H1 (cell line): ENCODE results near the gene OSM. TPM values are rescaled to one million over a fixed set of nuclear protein-coding genes. Genes with fewer than 3 reads are reported as not detected.

ENCODE experiments used
- CTCF ChIA-PET: fragments of 300-600 bp; sonication (Branson Sonifier 250); formaldehyde crosslinking; loops from one replicate; lab custom pipeline; 2021; ENCODE audit not compliant: partially characterized antibody; lab: Charles Lee
- POLR2A ChIA-PET: fragments of 300-600 bp; sonication (Branson Sonifier 250); formaldehyde crosslinking; loops from one replicate; lab custom pipeline; 2021; ENCODE audit warnings: inconsistent platforms; ENCODE audit not compliant: partially characterized antibody; lab: Charles Lee
- DNase-seq, 2 experiments: peaks; one replicate each; pipeline versions ENCODE4 v3.0.0 to v3.0.0-alpha.2; 2010 to 2022; ENCODE audit warnings: low spot score in 2 of 2, low read depth in 1 of 2, mixed read lengths in 1 of 2
- FAIRE-seq: peaks from 2 replicates; lab custom pipeline; 2011; peaks lifted over from hg19 to GRCh38; lab: Jason Lieb, UNC
- H2AFZ ChIP-seq: 2 replicates; pipeline ENCODE4 v1.8.1; 2012; ENCODE audit warnings: low read length, inconsistent platforms
- H2AK5ac ChIP-seq: 2 replicates; pipeline ENCODE4 v1.6.1; 2013; ENCODE audit warnings: low read depth, low read length
- H2BK120ac ChIP-seq: replicated peaks from 2 replicates; pipeline ENCODE3; 2013; ENCODE audit warnings: low read depth, low read length, inconsistent platforms
- H2BK12ac ChIP-seq: 2 replicates; pipeline ENCODE4 v1.6.1; 2013; ENCODE audit warnings: low read depth, low read length
- H2BK15ac ChIP-seq: 2 replicates; pipeline ENCODE4 v1.6.1; 2013; ENCODE audit warnings: low read length
- H2BK20ac ChIP-seq: 2 replicates; pipeline ENCODE4 v1.6.1; 2013; ENCODE audit warnings: low read length
- H2BK5ac ChIP-seq: 2 replicates; pipeline ENCODE4 v1.6.1; 2013; ENCODE audit warnings: low read depth, low read length
- H3K14ac ChIP-seq: 2 replicates; pipeline ENCODE4 v1.6.1; 2013; ENCODE audit warnings: inconsistent platforms; ENCODE audit not compliant: insufficient read length
- H3K18ac ChIP-seq: 2 replicates; pipeline ENCODE4 v1.6.1; 2013; ENCODE audit warnings: low read length; ENCODE audit errors: extremely low read depth
- H3K23ac ChIP-seq: 2 replicates; pipeline ENCODE4 v1.6.1; 2013; ENCODE audit warnings: inconsistent platforms; ENCODE audit not compliant: insufficient read length
- H3K23me2 ChIP-seq: 2 replicates; pipeline ENCODE4 v1.6.1; 2013; ENCODE audit warnings: low read depth, low read length
- H3K27ac ChIP-seq: 2 replicates; pipeline ENCODE4 v1.6.1; 2011; ENCODE audit warnings: low read depth, low read length, inconsistent platforms
- H3K27me3 ChIP-seq, 4 experiments: replicated peaks in 1 of 4; 1 replicate in 1 of 4; 2 replicates in 3 of 4; pipeline versions ENCODE4 v1.6.1 to v1.8.1; 2011 to 2013; ENCODE audit warnings: low read length in 3 of 4, mild to moderate bottlenecking in 3 of 4, inconsistent platforms in 2 of 4, mixed read lengths in 2 of 4, moderate library complexity in 1 of 4; ENCODE audit not compliant: control insufficient read depth in 3 of 4, insufficient read depth in 3 of 4; ENCODE audit errors: extremely low read depth in 1 of 4
- H3K36me3 ChIP-seq, 4 experiments: 2 replicates each; pipeline versions ENCODE4 v1.6.1 to v1.8.1; 2011 to 2013; ENCODE audit warnings: mild to moderate bottlenecking in 4 of 4, low read length in 3 of 4, moderate library complexity in 2 of 4, control low read depth in 1 of 4, inconsistent platforms in 1 of 4; ENCODE audit not compliant: insufficient read depth in 4 of 4, control insufficient read depth in 2 of 4
- H3K4ac ChIP-seq: replicated peaks from 2 replicates; pipeline ENCODE3; 2013; ENCODE audit warnings: low read length, low read depth, mixed read lengths, inconsistent platforms; ENCODE audit not compliant: insufficient read length
- H3K4me1 ChIP-seq, 4 experiments: replicated peaks in 1 of 4; 1 replicate in 1 of 4; 2 replicates in 3 of 4; pipeline versions ENCODE4 v1.6.1 to v1.8.1; 2011 to 2013; ENCODE audit warnings: low read length in 3 of 4, inconsistent platforms in 2 of 4, mixed read lengths in 1 of 4; ENCODE audit not compliant: insufficient read depth in 4 of 4, control insufficient read depth in 3 of 4
- H3K4me2 ChIP-seq, 2 experiments: 2 replicates each; pipeline versions ENCODE4 v1.6.1 to v1.8.1; 2011 to 2013; ENCODE audit warnings: low read depth in 2 of 2, low read length in 2 of 2, control low read depth in 1 of 2, inconsistent platforms in 1 of 2, mild to moderate bottlenecking in 1 of 2; ENCODE audit not compliant: insufficient read depth in 1 of 2
- H3K4me3 ChIP-seq, 4 experiments: fragments of 200-600, 300-600 bp in 1 of 4; sonication (generic), shearing (Covaris generic), sonication (Bioruptor Twin) in 1 of 4; 2 replicates each; pipeline versions ENCODE4 v1.5.1 to v1.8.1; 2011 to 2016; ENCODE audit warnings: low read length in 4 of 4, low read depth in 3 of 4, control low read depth in 2 of 4, inconsistent platforms in 2 of 4, mild to moderate bottlenecking in 2 of 4, mixed read lengths in 1 of 4, moderate library complexity in 1 of 4; ENCODE audit not compliant: insufficient read depth in 2 of 4; ENCODE audit errors: extremely low read depth in 1 of 4
- H3K56ac ChIP-seq: replicated peaks from 2 replicates; pipeline ENCODE3; 2013; ENCODE audit warnings: low read depth, mild to moderate bottlenecking, mixed read lengths, low read length, inconsistent platforms; ENCODE audit not compliant: insufficient read length
- H3K79me1 ChIP-seq: 2 replicates; pipeline ENCODE4 v1.6.1; 2013; ENCODE audit warnings: low read depth, low read length, control low read depth
- H3K79me2 ChIP-seq, 2 experiments: 2 replicates each; pipeline versions ENCODE4 v1.6.1 to v1.8.1; 2012 to 2013; ENCODE audit warnings: low read length in 2 of 2, mild to moderate bottlenecking in 2 of 2, inconsistent platforms in 1 of 2; ENCODE audit not compliant: insufficient read depth in 2 of 2, control insufficient read depth in 1 of 2
- H3K9ac ChIP-seq, 4 experiments: replicated peaks in 1 of 4; 1 replicate in 1 of 4; 2 replicates in 3 of 4; pipeline versions ENCODE4 v1.6.1 to v1.8.1; 2011 to 2013; ENCODE audit warnings: low read depth in 3 of 4, low read length in 3 of 4, control low read depth in 2 of 4, mild to moderate bottlenecking in 2 of 4, moderate library complexity in 2 of 4, inconsistent platforms in 1 of 4; ENCODE audit errors: extremely low read depth in 1 of 4
- H3K9me3 ChIP-seq, 2 experiments: 2 replicates each; pipeline versions ENCODE4 v1.6.1 to v1.8.1; 2012 to 2013; ENCODE audit warnings: mild to moderate bottlenecking in 2 of 2, moderate library complexity in 2 of 2, control low read depth in 1 of 2, inconsistent platforms in 1 of 2, low read depth in 1 of 2, low read length in 1 of 2, mixed read lengths in 1 of 2; ENCODE audit not compliant: insufficient read depth in 2 of 2
- H4K20me1 ChIP-seq, 2 experiments: replicated peaks in 1 of 2; 2 replicates each; pipeline versions ENCODE3 to v1.8.1; 2011 to 2013; ENCODE audit warnings: inconsistent platforms in 2 of 2, low read length in 2 of 2, mild to moderate bottlenecking in 1 of 2; ENCODE audit not compliant: insufficient read depth in 2 of 2, control insufficient read depth in 1 of 2
- H4K5ac ChIP-seq: 2 replicates; pipeline ENCODE4 v1.6.1; 2013; ENCODE audit warnings: low read length, low read depth, mixed read lengths, inconsistent platforms; ENCODE audit not compliant: insufficient read length
- H4K8ac ChIP-seq: 2 replicates; pipeline ENCODE4 v1.8.0; 2013; ENCODE audit warnings: mild to moderate bottlenecking, moderate library complexity, low read length, inconsistent platforms; ENCODE audit not compliant: insufficient read depth; ENCODE audit errors: extremely low read depth
- H4K91ac ChIP-seq: replicated peaks from 2 replicates; pipeline ENCODE3; 2013; ENCODE audit warnings: low read length, mixed read lengths, inconsistent platforms; ENCODE audit not compliant: insufficient read length
- GTF2F1 ChIP-seq: IDR thresholded peaks from 2 replicates; pipeline ENCODE4 v1.6.1; 2012; ENCODE audit warnings: low read depth, low read length, improper control_type of control experiment, borderline replicate concordance
- SP2 ChIP-seq: IDR thresholded peaks from 2 replicates; pipeline ENCODE4 v1.6.1; 2012; ENCODE audit warnings: mild to moderate bottlenecking, low read length, inconsistent platforms
- WGBS, 2 experiments: shearing (Covaris generic) in 1 of 2; methylation state at CpG; one replicate each; pipeline versions ENCODE4 v1.1.6 to v1.1.7; 2013 to 2015; ENCODE audit warnings: low lambda C conversion rate in 2 of 2, mixed read lengths in 2 of 2, inconsistent platforms in 1 of 2, low coverage in 1 of 2, missing lambda C conversion rate in 1 of 2; ENCODE audit not compliant: insufficient replicate concordance in 2 of 2, insufficient coverage in 1 of 2, insufficient read length in 1 of 2; ENCODE audit errors: extremely low coverage in 1 of 2, missing lambda C conversion rate in 1 of 2; 5-methylcytosine and 5-hydroxymethylcytosine counted together
- polyA plus RNA-seq, 7 experiments: library from polyadenylated mRNA; depleted of rRNA in 3 of 7; stranded (reverse) in 5 of 7; unstranded in 2 of 7; fragments of >200 nt in 5 of 7; fragments of 200-250 nt in 2 of 7; gene quantifications; 1 replicate in 5 of 7; 2 replicates in 1 of 7; 4 replicates in 1 of 7; pipeline versions ENCODE4 v1.2.1 to v1.2.3, GENCODE V29; 2011 to 2013; ENCODE audit warnings: missing spikeins in 2 of 7, mixed read lengths in 2 of 7
- total RNA-seq: library from RNA; stranded (reverse); fragmentation: NEBNext Ultra II Directional; extraction: Animal tissue kit (Norgen Biotek cat#: 25700); gene quantifications from 2 replicates; pipeline ENCODE4 v1.2.1, GENCODE V29; 2021
- TF ChIP-seq, protein P1 (sequence below): IDR thresholded peaks from 2 replicates; pipeline ENCODE4 v1.6.1; 2011; ENCODE audit warnings: low read depth, mild to moderate bottlenecking, low read length; ENCODE audit not compliant: insufficient read depth

The OSM gene
- total and polyA plus RNA-seq, 2 of the 8 experiments (the other 6 are each of a cell fraction or from before 2014, with no cell fraction given) = not detected

DNA sequence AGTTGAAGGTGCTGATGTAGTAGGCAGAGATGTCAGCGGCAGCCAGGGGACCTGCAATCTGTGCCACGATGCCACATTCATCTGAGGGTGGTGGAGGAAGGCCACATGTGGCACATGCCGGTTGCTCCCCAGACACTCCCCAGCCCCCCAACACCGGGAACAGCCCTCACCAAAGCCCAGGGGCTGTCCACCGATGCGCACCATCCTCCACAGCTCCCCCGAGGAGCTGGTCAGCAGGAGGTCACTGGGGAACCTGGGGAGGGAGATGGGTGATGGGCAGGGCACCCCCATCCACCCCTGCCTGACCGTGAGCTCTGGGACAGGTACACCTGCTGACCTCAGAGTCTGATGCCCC is 19.2 kb upstream of the OSM start:
- H3K9ac ChIP-seq = no peak overlapping the region

More for the DNA sequence above, 19.2 kb upstream of the OSM start:
- Histone ChIP-seq H3K56ac (no peak overlapping the region), H3K4me1 (peaks cover 0 to 19% (median 13%) of the 10 kb centered on the region in 4 experiments; a peak in 6 of 7 replicates), H3K14ac (no peak overlapping the region), H3K23ac (no peak overlapping the region), H3K79me2 (no peaks in the 10 kb centered on the region), H2BK5ac (no peak overlapping the region), H3K36me3 (no peaks in the 10 kb centered on the region), H3K4me2 (no peak overlapping the region), H4K8ac (no peak overlapping the region; the same call in 1 of the 2 replicates), H3K27ac (no peak overlapping the region), H2BK20ac (no peak overlapping the region), H2BK12ac (no peak overlapping the region), H2AFZ (no peak overlapping the region), H2AK5ac (no peak overlapping the region), H4K5ac (no peak overlapping the region), H2BK15ac (no peak overlapping the region), H2BK120ac (no peak overlapping the region), H3K23me2 (peaks cover 12% of the 10 kb centered on the region; the same call in 1 of the 2 replicates), H4K20me1 (peaks cover 0 to 4% of the 10 kb centered on the region in 2 experiments), H3K4me3 (no peak overlapping the region), H3K18ac (no peak overlapping the region), H3K27me3 (no peaks in the 10 kb centered on the region), H3K9me3 (no peaks in the 10 kb centered on the region), H3K4ac (no peak overlapping the region), H3K79me1 (no peaks in the 10 kb centered on the region), H4K91ac (no peak overlapping the region)
- DNase-seq = no peak
- TF ChIP-seq GTF2F1 = no peak
- TF ChIP-seq, protein P1, sequence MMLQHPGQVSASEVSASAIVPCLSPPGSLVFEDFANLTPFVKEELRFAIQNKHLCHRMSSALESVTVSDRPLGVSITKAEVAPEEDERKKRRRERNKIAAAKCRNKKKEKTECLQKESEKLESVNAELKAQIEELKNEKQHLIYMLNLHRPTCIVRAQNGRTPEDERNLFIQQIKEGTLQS = no peak
- TF ChIP-seq SP2 = no peak
- ChIA-PET POLR2A (no interaction called here), CTCF (interaction anchor here (0.6 to 9.1 kb wide), 16 partner anchors 8 to 178 kb away, joined by 3 to 203 read pairs (median 4); partner anchors contain the start of gene TBC1D10A)
- no peak for FAIRE-seq
- 93% methylated on average over 6 of the region's 8 CpGs; no CpG with 5 or more reads in 1 of the 2 experiments for WGBS, 2 experiments
